Stimulated activated naive CD8-positive, alpha-beta T cell treated with anti-CD3 and anti-CD28 coated beads, Interleukin-15, Interleukin-2, amounts not matched to agents 100 ng/mL and 50 ng/mL, for 24 hours (primary cell): Measurements from ENCODE around the gene SSBP3.
A peak's percentile ranks its signal among the peaks of the same experiment; 100 is the strongest.

Experiments used
- H3K27ac Mint-ChIP-seq: one replicate; pipeline ENCODE4 v1.8.0; 2021; ENCODE audit warnings: mild to moderate bottlenecking, mixed read lengths
- H3K27me3 Mint-ChIP-seq: one replicate; pipeline ENCODE4 v1.8.0; 2021; ENCODE audit warnings: mixed read lengths
- H3K36me3 Mint-ChIP-seq: one replicate; pipeline ENCODE4 v1.8.0; 2021; ENCODE audit warnings: low read depth, mixed read lengths
- H3K4me1 Mint-ChIP-seq: one replicate; pipeline ENCODE4 v1.8.0; 2021; ENCODE audit warnings: low read depth, mixed read lengths
- H3K4me3 Mint-ChIP-seq: one replicate; pipeline ENCODE4 v1.8.0; 2021; ENCODE audit warnings: mild to moderate bottlenecking, mixed read lengths
- H3K9me3 Mint-ChIP-seq: one replicate; pipeline ENCODE4 v1.8.0; 2021; ENCODE audit warnings: mixed read lengths

Gene SSBP3

GRCh38 chr1:54375712-54376429, 30.3 kb downstream of the SSBP3 start:
- H3K4me1 Mint-ChIP-seq: peaks cover 95% of the 10 kb centered on the region
- H3K27ac Mint-ChIP-seq: peak overlapping the region; percentile 72
- no peaks in the 10 kb centered on the region for H3K9me3 Mint-ChIP-seq
- no peaks in the 10 kb centered on the region for H3K27me3 Mint-ChIP-seq
- H3K4me3 Mint-ChIP-seq: no peak overlapping the region
- H3K36me3 Mint-ChIP-seq: peaks cover 20% of the 10 kb centered on the region

GRCh38 chr1:54375298-54375697, 30.9 kb downstream of the SSBP3 start:
- no peak overlapping the region for H3K4me3 Mint-ChIP-seq
- no peaks in the 10 kb centered on the region for H3K9me3 Mint-ChIP-seq
- H3K36me3 Mint-ChIP-seq: peaks cover 20% of the 10 kb centered on the region
- H3K4me1 Mint-ChIP-seq: peaks cover 89% of the 10 kb centered on the region
- no peak overlapping the region for H3K27ac Mint-ChIP-seq
- no peaks in the 10 kb centered on the region for H3K27me3 Mint-ChIP-seq

GRCh38 chr1:54374766-54375165, 31.4 kb downstream of the SSBP3 start:
- no peaks in the 10 kb centered on the region for H3K9me3 Mint-ChIP-seq
- no peaks in the 10 kb centered on the region for H3K27me3 Mint-ChIP-seq
- no peak overlapping the region for H3K27ac Mint-ChIP-seq
- H3K36me3 Mint-ChIP-seq: peaks cover 25% of the 10 kb centered on the region
- no peak overlapping the region for H3K4me3 Mint-ChIP-seq
- H3K4me1 Mint-ChIP-seq: peaks cover 85% of the 10 kb centered on the region

- Mint-ChIP-seq H3K27me3 (no peaks in the 10 kb centered on the region), H3K9me3 (no peaks in the 10 kb centered on the region), H3K27ac (peak overlapping the region; percentile 61), H3K4me3 (peak overlapping the region; percentile 44), H3K4me1 (peaks cover 74% of the 10 kb centered on the region), H3K36me3 (peaks cover 20% of the 10 kb centered on the region)
Measured at GRCh38 chr1:54372978-54373377, 33.2 kb downstream of the SSBP3 start.

- Mint-ChIP-seq H3K4me3 (no peak overlapping the region), H3K4me1 (peaks cover 64% of the 10 kb centered on the region), H3K9me3 (no peaks in the 10 kb centered on the region), H3K27me3 (no peaks in the 10 kb centered on the region), H3K27ac (peak overlapping the region; percentile 6), H3K36me3 (peaks cover 20% of the 10 kb centered on the region)
Measured at GRCh38 chr1:54371942-54372275, 34.3 kb downstream of the SSBP3 start.

GRCh38 chr1:54371038-54371941, 34.9 kb downstream of the SSBP3 start:
- Mint-ChIP-seq H3K9me3 (no peaks in the 10 kb centered on the region), H3K27me3 (no peaks in the 10 kb centered on the region), H3K36me3 (peaks cover 16% of the 10 kb centered on the region), H3K4me1 (peaks cover 58% of the 10 kb centered on the region), H3K4me3 (no peak overlapping the region), H3K27ac (no peak overlapping the region)

DNA sequence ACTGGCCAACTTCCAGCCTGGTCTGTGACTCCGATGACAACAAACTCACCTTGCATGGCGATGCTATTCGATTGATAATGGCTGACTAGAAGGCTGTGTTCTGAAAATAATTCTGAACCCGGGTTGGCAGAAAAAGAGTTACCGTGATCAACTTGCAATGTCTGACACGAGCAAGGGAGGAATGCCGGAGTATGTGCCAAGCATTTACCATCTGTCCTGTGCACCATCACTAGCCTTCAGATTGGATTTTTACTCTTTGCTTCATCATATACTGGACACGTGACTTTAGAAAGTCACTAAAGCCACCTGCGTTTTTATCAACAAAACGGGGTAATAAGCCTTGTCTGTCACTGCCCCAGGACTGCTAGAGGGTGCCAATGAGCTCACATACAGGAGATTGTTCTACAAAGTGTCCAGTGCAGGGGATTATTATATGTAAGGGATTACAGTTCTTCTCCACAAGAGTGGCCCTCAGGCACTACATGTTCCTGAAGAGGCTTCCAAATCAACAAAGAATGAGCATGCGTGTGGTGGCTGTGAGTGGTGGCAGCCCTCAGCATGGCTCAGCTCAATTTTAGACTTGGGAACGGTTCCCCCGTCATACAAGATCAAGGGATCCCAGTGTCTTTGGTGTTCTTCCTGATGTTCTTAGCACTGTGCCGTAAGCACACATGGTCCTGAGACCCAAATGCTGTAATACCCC, 35.8 kb downstream of the SSBP3 start:
- H3K27me3 Mint-ChIP-seq: no peaks in the 10 kb centered on the region
- H3K9me3 Mint-ChIP-seq: no peaks in the 10 kb centered on the region
- H3K4me1 Mint-ChIP-seq: peaks cover 53% of the 10 kb centered on the region
- H3K36me3 Mint-ChIP-seq: peaks cover 17% of the 10 kb centered on the region
- H3K27ac Mint-ChIP-seq: no peak overlapping the region
- no peak overlapping the region for H3K4me3 Mint-ChIP-seq

DNA sequence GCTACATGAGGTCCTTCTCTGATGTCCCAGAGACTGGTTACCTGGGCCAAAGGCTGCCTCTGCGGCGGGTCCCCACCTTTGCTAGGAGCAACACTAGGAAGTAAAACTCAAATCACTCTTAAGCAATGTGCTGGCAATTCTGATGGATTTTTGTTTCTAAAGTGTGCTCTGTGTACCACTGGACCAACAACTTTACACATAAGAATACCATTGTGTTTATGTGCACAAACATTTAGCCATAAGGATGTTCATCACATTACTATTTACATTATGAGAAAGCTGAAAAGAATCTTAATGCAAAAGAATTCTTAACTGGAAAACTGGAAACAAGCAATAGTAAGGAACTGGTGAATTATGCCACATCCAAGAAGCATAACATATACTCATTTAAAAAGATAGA, 38.6 kb downstream of the SSBP3 start:
- Mint-ChIP-seq H3K36me3 (peaks cover 11% of the 10 kb centered on the region), H3K4me1 (peaks cover 37% of the 10 kb centered on the region)

GRCh38 chr1:54365847-54366246, 40.3 kb downstream of the SSBP3 start:
- H3K4me1 Mint-ChIP-seq: peaks cover 37% of the 10 kb centered on the region
- H3K36me3 Mint-ChIP-seq: peaks cover 11% of the 10 kb centered on the region
- no peak overlapping the region for H3K4me3 Mint-ChIP-seq
- no peaks in the 10 kb centered on the region for H3K9me3 Mint-ChIP-seq
- H3K27ac Mint-ChIP-seq: no peak overlapping the region
- H3K27me3 Mint-ChIP-seq: no peaks in the 10 kb centered on the region

More for the DNA sequence above, 38.6 kb downstream of the SSBP3 start:
- H3K9me3 Mint-ChIP-seq: no peaks in the 10 kb centered on the region
- H3K27me3 Mint-ChIP-seq: no peaks in the 10 kb centered on the region
- H3K4me3 Mint-ChIP-seq: no peak overlapping the region
- H3K27ac Mint-ChIP-seq: no peak overlapping the region

GRCh38 chr1:54365398-54365797, 40.8 kb downstream of the SSBP3 start:
- H3K27ac Mint-ChIP-seq: no peak overlapping the region
- H3K27me3 Mint-ChIP-seq: no peaks in the 10 kb centered on the region
- peaks cover 41% of the 10 kb centered on the region for H3K4me1 Mint-ChIP-seq
- H3K36me3 Mint-ChIP-seq: peaks cover 11% of the 10 kb centered on the region
- no peak overlapping the region for H3K4me3 Mint-ChIP-seq
- no peaks in the 10 kb centered on the region for H3K9me3 Mint-ChIP-seq

GRCh38 chr1:54364995-54365394, 41.2 kb downstream of the SSBP3 start:
- Mint-ChIP-seq H3K27me3 (no peaks in the 10 kb centered on the region), H3K36me3 (peaks cover 7% of the 10 kb centered on the region), H3K27ac (no peak overlapping the region), H3K4me1 (peaks cover 45% of the 10 kb centered on the region), H3K9me3 (no peaks in the 10 kb centered on the region), H3K4me3 (no peak overlapping the region)

GRCh38 chr1:54364582-54364981, 41.6 kb downstream of the SSBP3 start:
- H3K27ac Mint-ChIP-seq: no peak overlapping the region
- no peaks in the 10 kb centered on the region for H3K27me3 Mint-ChIP-seq
- H3K4me1 Mint-ChIP-seq: peaks cover 49% of the 10 kb centered on the region
- no peaks in the 10 kb centered on the region for H3K9me3 Mint-ChIP-seq
- H3K36me3 Mint-ChIP-seq: peaks cover 5% of the 10 kb centered on the region
- no peak overlapping the region for H3K4me3 Mint-ChIP-seq

GRCh38 chr1:54363925-54364324, 42.3 kb downstream of the SSBP3 start:
- Mint-ChIP-seq H3K4me3 (no peak overlapping the region), H3K9me3 (no peaks in the 10 kb centered on the region), H3K27me3 (no peaks in the 10 kb centered on the region), H3K36me3 (peaks cover 8% of the 10 kb centered on the region), H3K4me1 (peaks cover 55% of the 10 kb centered on the region), H3K27ac (no peak overlapping the region)

DNA sequence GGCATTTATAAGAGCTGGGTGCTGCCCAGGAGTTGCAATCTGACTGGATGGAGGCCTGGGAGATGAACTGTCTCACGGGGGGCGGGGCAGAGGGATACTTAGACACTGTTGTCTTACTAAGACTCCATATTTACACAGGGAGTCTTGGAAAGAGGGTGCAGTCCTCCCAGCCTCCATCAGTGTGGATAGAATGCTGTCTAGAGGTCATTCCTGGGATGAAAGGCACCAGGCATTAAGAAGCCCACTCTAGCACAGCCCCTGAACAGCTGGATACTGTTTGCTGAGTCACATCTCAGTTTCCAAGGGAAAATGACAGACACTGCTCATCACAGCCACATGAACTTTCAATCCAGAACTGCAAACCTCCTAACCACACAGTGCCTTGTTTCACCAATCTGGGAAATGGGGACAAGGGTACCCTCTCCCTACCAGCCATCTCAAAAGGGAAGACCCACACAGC, 43.3 kb downstream of the SSBP3 start:
- H3K4me3 Mint-ChIP-seq: no peak overlapping the region
- peaks cover 15% of the 10 kb centered on the region for H3K36me3 Mint-ChIP-seq
- H3K27ac Mint-ChIP-seq: peak overlapping the region; percentile 19
- H3K27me3 Mint-ChIP-seq: no peaks in the 10 kb centered on the region
- no peaks in the 10 kb centered on the region for H3K9me3 Mint-ChIP-seq
- H3K4me1 Mint-ChIP-seq: peaks cover 58% of the 10 kb centered on the region

DNA sequence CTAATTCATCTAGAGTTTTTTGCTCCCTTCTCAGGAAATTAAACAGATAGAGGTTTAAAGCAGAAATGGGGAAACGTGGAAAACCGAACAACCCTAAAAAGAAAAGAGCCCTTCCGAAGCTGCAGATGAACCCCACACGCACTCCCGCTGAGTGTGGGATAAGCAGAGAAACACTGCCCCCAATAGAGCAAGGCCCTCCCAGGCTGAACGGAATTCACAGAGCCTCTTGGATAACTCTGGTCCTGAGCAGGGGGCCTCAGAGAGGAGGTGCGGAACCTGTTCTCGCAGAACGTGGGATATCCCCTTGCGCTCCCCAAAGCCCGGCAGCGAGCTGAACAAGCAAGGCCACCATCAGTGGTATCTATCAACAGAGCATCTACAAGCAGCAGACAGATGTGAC, 44.9 kb downstream of the SSBP3 start:
- H3K27ac Mint-ChIP-seq: no peak overlapping the region
- no peaks in the 10 kb centered on the region for H3K9me3 Mint-ChIP-seq
- H3K27me3 Mint-ChIP-seq: no peaks in the 10 kb centered on the region
- no peak overlapping the region for H3K4me3 Mint-ChIP-seq
- H3K36me3 Mint-ChIP-seq: peaks cover 15% of the 10 kb centered on the region
- H3K4me1 Mint-ChIP-seq: peaks cover 74% of the 10 kb centered on the region
